H1 (cell line): ENCODE data around the gene ZNF641. TPM values are rescaled to one million over a fixed set of nuclear protein-coding genes. Genes with fewer than 3 reads are reported as not detected.

Experiments used
- ASH2L ChIP-seq: fragments of 200-600, 300-600 bp; sonication (generic); IDR thresholded peaks from one replicate; pipeline ENCODE4 v1.7.1; 2017; ENCODE audit warnings: low read length
- ATF3 ChIP-seq: IDR thresholded peaks from 2 replicates; pipeline ENCODE4 v1.6.1; 2011; ENCODE audit warnings: low read depth, mild to moderate bottlenecking, low read length; ENCODE audit not compliant: insufficient read depth
- BACH1 ChIP-seq: IDR thresholded peaks from 2 replicates; pipeline ENCODE4 v1.6.1; 2012; ENCODE audit warnings: low read length, improper control_type of control experiment
- BCL11A ChIP-seq, 2 experiments: IDR thresholded peaks; one replicate each; pipeline ENCODE4 v1.6.1; 2011; ENCODE audit warnings: low read depth in 2 of 2, low read length in 2 of 2, mild to moderate bottlenecking in 2 of 2
- CBX8 ChIP-seq: fragments of 300-800, 300-1000 bp; sonication (generic); IDR thresholded peaks from 2 replicates; pipeline ENCODE4 v1.7.1; 2016; ENCODE audit warnings: low read depth, low read length, borderline replicate concordance
- CEBPB ChIP-seq: IDR thresholded peaks from 2 replicates; pipeline ENCODE4 v1.6.1; 2012; ENCODE audit warnings: low read depth, low read length
- CTCF ChIP-seq, 3 experiments: IDR thresholded peaks; 1 replicate in 2 of 3; 2 replicates in 1 of 3; pipeline versions ENCODE4 v1.5.1 to v1.6.1; 2011; ENCODE audit warnings: low read length in 3 of 3, mild to moderate bottlenecking in 3 of 3, inconsistent platforms in 2 of 3, low read depth in 1 of 3, moderate library complexity in 1 of 3; ENCODE audit not compliant: insufficient read depth in 1 of 3; ENCODE audit errors: control extremely low read depth in 1 of 3
- EGR1 ChIP-seq: IDR thresholded peaks from 2 replicates; pipeline ENCODE4 v1.6.1; 2011; ENCODE audit warnings: low read depth, low read length, borderline replicate concordance
- EP300 ChIP-seq, 2 experiments: IDR thresholded peaks; 1 replicate in 1 of 2; 2 replicates in 1 of 2; pipeline ENCODE4 v1.6.1; 2011 to 2012; ENCODE audit warnings: low read depth in 2 of 2, low read length in 2 of 2, mild to moderate bottlenecking in 2 of 2, borderline replicate concordance in 1 of 2, inconsistent platforms in 1 of 2, moderate library complexity in 1 of 2
- JUND ChIP-seq: IDR thresholded peaks from 2 replicates; pipeline ENCODE4 v1.6.1; 2011; ENCODE audit warnings: mild to moderate bottlenecking, improper control_type of control experiment, low read length
- KDM4A ChIP-seq: IDR thresholded peaks from one replicate; pipeline ENCODE4 v1.7.1; 2012; ENCODE audit warnings: low read depth, mild to moderate bottlenecking, moderate library complexity, low read length, inconsistent platforms; ENCODE audit not compliant: severe bottlenecking
- MAX ChIP-seq: IDR thresholded peaks from 2 replicates; pipeline ENCODE4 v1.6.1; 2012; ENCODE audit warnings: inconsistent platforms
- NANOG ChIP-seq: IDR thresholded peaks from 2 replicates; pipeline ENCODE4 v1.6.1; 2011; ENCODE audit warnings: low read length, low read depth, mild to moderate bottlenecking, inconsistent platforms; ENCODE audit not compliant: insufficient read depth, poor library complexity, severe bottlenecking
- POLR2A ChIP-seq, 2 experiments: IDR thresholded peaks; 1 replicate in 1 of 2; 2 replicates in 1 of 2; pipeline ENCODE4 v1.6.1; 2011; ENCODE audit warnings: low read depth in 2 of 2, low read length in 2 of 2, mild to moderate bottlenecking in 2 of 2; ENCODE audit errors: control extremely low read depth in 1 of 2
- POLR2AphosphoS5 ChIP-seq: IDR thresholded peaks from 2 replicates; pipeline ENCODE4 v1.6.1; 2011; ENCODE audit warnings: low read depth, low read length
- SAP30 ChIP-seq: fragments of 300-600 bp; sonication (generic); IDR thresholded peaks from 2 replicates; pipeline ENCODE4 v1.7.1; 2012; ENCODE audit warnings: low read length, moderate library complexity, mild to moderate bottlenecking, inconsistent platforms; ENCODE audit not compliant: insufficient read depth, insufficient replicate concordance
- SIN3A ChIP-seq, 2 experiments: IDR thresholded peaks in 1 of 2; conservative IDR thresholded peaks in 1 of 2; 2 replicates each; pipeline ENCODE4 v1.6.1; 2011 to 2012; ENCODE audit warnings: low read length in 2 of 2, improper control_type of control experiment in 1 of 2, low read depth in 1 of 2, mild to moderate bottlenecking in 1 of 2
- SRF ChIP-seq: IDR thresholded peaks from 2 replicates; pipeline ENCODE4 v1.6.1; 2011; ENCODE audit warnings: mild to moderate bottlenecking, low read depth, low read length, moderate library complexity
- USF2 ChIP-seq: IDR thresholded peaks from 2 replicates; pipeline ENCODE4 v1.6.1; 2011; ENCODE audit warnings: low read length, improper control_type of control experiment
- polyA plus RNA-seq, 7 experiments: library from polyadenylated mRNA; depleted of rRNA in 3 of 7; stranded (reverse) in 5 of 7; unstranded in 2 of 7; fragments of >200 nt in 5 of 7; fragments of 200-250 nt in 2 of 7; gene quantifications; 1 replicate in 5 of 7; 2 replicates in 1 of 7; 4 replicates in 1 of 7; pipeline versions ENCODE4 v1.2.1 to v1.2.3, GENCODE V29; 2011 to 2013; ENCODE audit warnings: missing spikeins in 2 of 7, mixed read lengths in 2 of 7
- total RNA-seq: library from RNA; stranded (reverse); fragmentation: NEBNext Ultra II Directional; extraction: Animal tissue kit (Norgen Biotek cat#: 25700); gene quantifications from 2 replicates; pipeline ENCODE4 v1.2.1, GENCODE V29; 2021

ZNF641 gene
- total and polyA plus RNA-seq, 2 of the 8 experiments (the other 6 are each of a cell fraction or from before 2014, with no cell fraction given), result 2.4 to 6.2 TPM

- TF ChIP-seq ATF3 (no peak), ASH2L (no peak), USF2 (no peak), JUND (no peak), POLR2A (IDR thresholded peaks at IDR 0.05; ENCODE audit: control extremely low read depth in 1 of 2, low read depth in 2 of 2, low read length in 2 of 2) (no peak; a peak in 1 of 3 replicates), SRF (no peak), KDM4A (peak; percentile 79), CBX8 (no peak), POLR2AphosphoS5 (no peak), EGR1 (no peak), BACH1 (no peak), MAX (no peak), CTCF (IDR thresholded peaks at IDR 0.05; ENCODE audit: control extremely low read depth in 1 of 3, insufficient read depth in 1 of 3, low read depth in 1 of 3, low read length in 3 of 3) (no peak), SIN3A (conservative IDR thresholded peaks at IDR 0.05 in 1 of 2, IDR thresholded peaks at IDR 0.05 in 1 of 2; ENCODE audit: low read depth in 1 of 2, low read length in 2 of 2) (peak in 1 of 2 experiments; percentile 85; a peak in 2 of 4 replicates), EP300 (IDR thresholded peaks at IDR 0.05; ENCODE audit: borderline replicate concordance in 1 of 2, low read depth in 2 of 2, low read length in 2 of 2) (no peak), SAP30 (peak; percentile 29), NANOG (no peak), BCL11A (IDR thresholded peaks at IDR 0.05; ENCODE audit: low read depth in 2 of 2, low read length in 2 of 2) (no peak), CEBPB (no peak)
Measured at GRCh38 chr12:48350249-48351021, at the start of gene ZNF641 (continued).
